Mesendoderm (in vitro differentiated cells): ENCODE data around the gene SCLY.

Experiments used
- DNase-seq: peaks from one replicate; pipeline ENCODE4 v3.0.0; 2013
- H2AK5ac ChIP-seq: 2 replicates; pipeline ENCODE4 v1.6.1; 2013; ENCODE audit warnings: low read length, inconsistent platforms
- H2BK120ac ChIP-seq: 2 replicates; pipeline ENCODE4 v1.6.1; 2013; ENCODE audit warnings: low read depth, mild to moderate bottlenecking, low read length, moderate library complexity, mixed read lengths
- H2BK15ac ChIP-seq: replicated peaks from 2 replicates; pipeline ENCODE4 v1.6.1; 2013; ENCODE audit warnings: low read depth, mild to moderate bottlenecking, moderate library complexity
- H2BK5ac ChIP-seq: 2 replicates; pipeline ENCODE4 v1.6.1; 2013; ENCODE audit warnings: low read length, inconsistent platforms
- H3K18ac ChIP-seq: 2 replicates; pipeline ENCODE4 v1.6.1; 2013; ENCODE audit warnings: mild to moderate bottlenecking, low read length, mixed read lengths
- H3K23ac ChIP-seq: one replicate; pipeline ENCODE4 v1.6.1; 2013; ENCODE audit warnings: low read length
- H3K27ac ChIP-seq: 2 replicates; pipeline ENCODE4 v1.5.1; 2013; ENCODE audit warnings: low read depth, mild to moderate bottlenecking, inconsistent platforms, low read length, moderate library complexity
- H3K27me3 ChIP-seq: 2 replicates; pipeline ENCODE4 v1.6.1; 2013; ENCODE audit warnings: low read length, control low read depth, mild to moderate bottlenecking, inconsistent platforms; ENCODE audit not compliant: insufficient read depth, poor library complexity
- H3K36me3 ChIP-seq: 2 replicates; pipeline ENCODE4 v1.6.1; 2013; ENCODE audit warnings: low read length, inconsistent platforms; ENCODE audit not compliant: control insufficient read depth, insufficient read depth
- H3K4ac ChIP-seq: one replicate; pipeline ENCODE4 v1.6.1; 2013; ENCODE audit warnings: low read depth, mild to moderate bottlenecking, low read length, moderate library complexity
- H3K4me1 ChIP-seq: 2 replicates; pipeline ENCODE4 v1.6.1; 2013; ENCODE audit warnings: low read depth, low read length, inconsistent platforms; ENCODE audit not compliant: control insufficient read depth
- H3K4me2 ChIP-seq: 2 replicates; pipeline ENCODE4 v1.6.1; 2013; ENCODE audit warnings: low read length
- H3K4me3 ChIP-seq: 2 replicates; pipeline ENCODE4 v1.5.1; 2013; ENCODE audit warnings: mild to moderate bottlenecking, low read length
- H3K56ac ChIP-seq: one replicate; pipeline ENCODE4 v1.6.1; 2013; ENCODE audit warnings: low read length
- H3K79me1 ChIP-seq: 2 replicates; pipeline ENCODE4 v1.6.1; 2013; ENCODE audit warnings: low read length, inconsistent platforms
- H3K79me2 ChIP-seq: 2 replicates; pipeline ENCODE4 v1.6.1; 2013; ENCODE audit warnings: mild to moderate bottlenecking, low read length; ENCODE audit not compliant: control insufficient read depth, insufficient read depth
- H3K9ac ChIP-seq: 2 replicates; pipeline ENCODE4 v1.6.1; 2013; ENCODE audit warnings: low read length, inconsistent platforms
- H4K5ac ChIP-seq: one replicate; pipeline ENCODE4 v1.6.1; 2013; ENCODE audit warnings: low read length
- H4K8ac ChIP-seq: one replicate; pipeline ENCODE4 v1.6.1; 2013; ENCODE audit warnings: low read depth, mild to moderate bottlenecking, control low read depth, low read length, moderate library complexity
- WGBS: extraction: QIAGEN DNeasy Blood & Tissue Kit; methylation state at CpG from one replicate; pipeline ENCODE4 v1.1.7; 2013; ENCODE audit warnings: low lambda C conversion rate, missing lambda C conversion rate; ENCODE audit not compliant: insufficient coverage; ENCODE audit errors: extremely low coverage; 5-methylcytosine and 5-hydroxymethylcytosine counted together

SCLY gene

GRCh38 chr2:238125127-238125885 is 64.5 kb downstream of the SCLY start:
- H3K79me1 ChIP-seq, result no peaks in the 10 kb centered on the region
- H3K4me3 ChIP-seq, result no peak overlapping the region
- WGBS, result no CpG with 5 or more reads among the region's 20 CpGs
- H2BK120ac ChIP-seq, result no peak overlapping the region
- H2AK5ac ChIP-seq, result no peak overlapping the region
- H3K23ac ChIP-seq, result no peak overlapping the region
- no peak overlapping the region for H3K56ac ChIP-seq
- H3K36me3 ChIP-seq, result no peaks in the 10 kb centered on the region
- no peak overlapping the region for H4K5ac ChIP-seq
- H3K27me3 ChIP-seq, result no peaks in the 10 kb centered on the region
- H2BK15ac ChIP-seq, result no peak overlapping the region
- peaks cover 4% of the 10 kb centered on the region for H3K4me1 ChIP-seq
- H3K4me2 ChIP-seq, result no peak overlapping the region
- no peak overlapping the region for H3K18ac ChIP-seq
- H3K9ac ChIP-seq, result no peak overlapping the region
- H3K27ac ChIP-seq, result no peak overlapping the region
- no peak overlapping the region for H3K4ac ChIP-seq
- no peaks in the 10 kb centered on the region for H3K79me2 ChIP-seq
- H2BK5ac ChIP-seq, result no peak overlapping the region
- DNase-seq, result no peak
- no peak overlapping the region for H4K8ac ChIP-seq

GRCh38 chr2:238126338-238126737 is 65.5 kb downstream of the SCLY start:
- no peaks in the 10 kb centered on the region for H3K27me3 ChIP-seq
- no peak overlapping the region for H4K5ac ChIP-seq
- no peak overlapping the region for H2BK5ac ChIP-seq
- no peak overlapping the region for H3K4me2 ChIP-seq
- no peak overlapping the region for H3K4ac ChIP-seq
- H3K4me1 ChIP-seq, result peaks cover 4% of the 10 kb centered on the region
- no CpG with 5 or more reads among the region's 2 CpGs for WGBS
- no peak overlapping the region for H2AK5ac ChIP-seq
- H2BK120ac ChIP-seq, result no peak overlapping the region
- H3K23ac ChIP-seq, result no peak overlapping the region
- no peak for DNase-seq
- H3K56ac ChIP-seq, result no peak overlapping the region
- H3K79me2 ChIP-seq, result no peaks in the 10 kb centered on the region
- H2BK15ac ChIP-seq, result no peak overlapping the region
- no peak overlapping the region for H4K8ac ChIP-seq
- no peak overlapping the region for H3K4me3 ChIP-seq
- H3K27ac ChIP-seq, result no peak overlapping the region
- H3K36me3 ChIP-seq, result no peaks in the 10 kb centered on the region
- H3K9ac ChIP-seq, result no peak overlapping the region
- H3K79me1 ChIP-seq, result no peaks in the 10 kb centered on the region
- H3K18ac ChIP-seq, result no peak overlapping the region

GRCh38 chr2:238126775-238127164 is 66.0 kb downstream of the SCLY start:
- H3K4ac ChIP-seq, result no peak overlapping the region
- H3K4me1 ChIP-seq, result peaks cover 4% of the 10 kb centered on the region
- DNase-seq, result no peak
- H3K27ac ChIP-seq, result no peak overlapping the region
- H3K4me3 ChIP-seq, result no peak overlapping the region
- H2BK5ac ChIP-seq, result no peak overlapping the region
- no peak overlapping the region for H2AK5ac ChIP-seq
- H2BK15ac ChIP-seq, result no peak overlapping the region
- H3K23ac ChIP-seq, result no peak overlapping the region
- H3K79me2 ChIP-seq, result no peaks in the 10 kb centered on the region
- H3K79me1 ChIP-seq, result no peaks in the 10 kb centered on the region
- no peak overlapping the region for H4K8ac ChIP-seq
- no CpG with 5 or more reads among the region's 2 CpGs for WGBS
- H3K4me2 ChIP-seq, result no peak overlapping the region
- no peak overlapping the region for H4K5ac ChIP-seq
- H3K18ac ChIP-seq, result no peak overlapping the region
- H3K56ac ChIP-seq, result peak overlapping the region; percentile 79
- H3K27me3 ChIP-seq, result no peaks in the 10 kb centered on the region
- H3K36me3 ChIP-seq, result no peaks in the 10 kb centered on the region
- no peak overlapping the region for H2BK120ac ChIP-seq
- peak overlapping the region; percentile 16 for H3K9ac ChIP-seq

- Histone ChIP-seq H3K27me3 (no peaks in the 10 kb centered on the region), H3K27ac (no peak overlapping the region), H3K56ac (peak overlapping the region; percentile 79), H4K5ac (no peak overlapping the region), H3K79me1 (no peaks in the 10 kb centered on the region), H3K4me1 (peaks cover 4% of the 10 kb centered on the region), H3K79me2 (no peaks in the 10 kb centered on the region), H2BK15ac (no peak overlapping the region), H2AK5ac (no peak overlapping the region), H2BK120ac (no peak overlapping the region), H3K23ac (no peak overlapping the region), H4K8ac (no peak overlapping the region), H3K4ac (no peak overlapping the region), H3K36me3 (no peaks in the 10 kb centered on the region), H2BK5ac (no peak overlapping the region), H3K4me2 (no peak overlapping the region), H3K18ac (no peak overlapping the region), H3K9ac (peak overlapping the region; percentile 16), H3K4me3 (no peak overlapping the region)
- DNase-seq, result peak; percentile 57
- no CpG with 5 or more reads among the region's 36 CpGs for WGBS
These were observed 66.6 kb downstream of the SCLY start for GRCh38 chr2:238127165-238128060.

- no peaks in the 10 kb centered on the region for H3K79me1 ChIP-seq
- no peak overlapping the region for H3K4ac ChIP-seq
- WGBS, result no CpG with 5 or more reads among the region's 22 CpGs
- H3K36me3 ChIP-seq, result no peaks in the 10 kb centered on the region
- H3K27me3 ChIP-seq, result no peaks in the 10 kb centered on the region
- H3K23ac ChIP-seq, result no peak overlapping the region
- H2BK5ac ChIP-seq, result no peak overlapping the region
- no peak for DNase-seq
- no peak overlapping the region for H2BK15ac ChIP-seq
- no peak overlapping the region for H3K4me3 ChIP-seq
- H4K8ac ChIP-seq, result no peak overlapping the region
- H3K56ac ChIP-seq, result peak overlapping the region; percentile 15
- H3K9ac ChIP-seq, result no peak overlapping the region
- H3K18ac ChIP-seq, result no peak overlapping the region
- H2BK120ac ChIP-seq, result no peak overlapping the region
- no peak overlapping the region for H3K4me2 ChIP-seq
- no peak overlapping the region for H2AK5ac ChIP-seq
- peaks cover 4% of the 10 kb centered on the region for H3K4me1 ChIP-seq
- no peak overlapping the region for H4K5ac ChIP-seq
- H3K27ac ChIP-seq, result no peak overlapping the region
- H3K79me2 ChIP-seq, result no peaks in the 10 kb centered on the region
These were observed 67.2 kb downstream of the SCLY start for GRCh38 chr2:238128061-238128440.
